ENCODE measurements around the gene MAP3K19.

GRCh38 chr2:134985061-134985460 is 62.2 kb downstream of the MAP3K19 start:
- TF ChIP-seq CTCF (IDR thresholded peaks at IDR 0.05 in 2 of 3, conservative IDR thresholded peaks at IDR 0.05 in 1 of 3; ENCODE audit: borderline replicate concordance in 1 of 3, insufficient read depth in 1 of 3, low read depth in 2 of 3, low read length in 2 of 3) (no peak), TCF7L2 (IDR thresholded peaks at IDR 0.05; ENCODE audit: borderline replicate concordance, extremely low read depth, insufficient read depth, insufficient read length) (no peak), ZNF274 (IDR thresholded peaks at IDR 0.05; ENCODE audit: low read depth, low read length) (no peak)

Measured in HCT116 (cell line).